ENCODE results near the gene SAMD5.

Gene SAMD5

GRCh38 chr6:147508042-147508865 is at the start of gene SAMD5:
SAMD5 (plus strand) TSS chr6:147508690; CDS start chr6:147508929, 239 bp downstream.
- no peaks in the 10 kb centered on the region for H3K4me1 Mint-ChIP-seq
- DNase-seq (ENCODE audit: low spot score in 2 of 2) (no peak), ATAC-seq (replicated peaks; ENCODE audit: extremely low read depth, poor library complexity, severe bottlenecking) (no peak)
- H3K9me3 Mint-ChIP-seq: no peaks in the 10 kb centered on the region
- peak within 1 kb of the TSS; percentile 55 for H3K4me3 Mint-ChIP-seq
- peaks cover 64% of the 10 kb centered on the region for H3K27me3 Mint-ChIP-seq
- H3K27ac Mint-ChIP-seq (ENCODE audit: low read depth): no peak within 1 kb of the TSS
- H3K36me3 Mint-ChIP-seq (ENCODE audit: insufficient read depth): no peaks in the 10 kb centered on the region

GRCh38 chr6:147459780-147460179 is 48.7 kb upstream of the SAMD5 start:
- no peak overlapping the region for H3K4me3 Mint-ChIP-seq
- peaks cover under 1% of the 10 kb centered on the region for H3K36me3 Mint-ChIP-seq (ENCODE audit: insufficient read depth)
- no peak for ATAC-seq (replicated peaks; ENCODE audit: extremely low read depth, poor library complexity, severe bottlenecking)
- H3K4me1 Mint-ChIP-seq: no peaks in the 10 kb centered on the region
- peaks cover 23% of the 10 kb centered on the region for H3K27me3 Mint-ChIP-seq
- no peak for DNase-seq (ENCODE audit: low spot score in 2 of 2)
- H3K27ac Mint-ChIP-seq (ENCODE audit: low read depth): no peak overlapping the region
- no peaks in the 10 kb centered on the region for H3K9me3 Mint-ChIP-seq

- Mint-ChIP-seq H3K4me3 (no peak overlapping the region), H3K27ac (ENCODE audit: low read depth) (no peak overlapping the region), H3K27me3 (peaks cover 31% of the 10 kb centered on the region), H3K4me1 (no peaks in the 10 kb centered on the region), H3K9me3 (no peaks in the 10 kb centered on the region), H3K36me3 (ENCODE audit: insufficient read depth) (no peaks in the 10 kb centered on the region)
- ATAC-seq (replicated peaks; ENCODE audit: extremely low read depth, poor library complexity, severe bottlenecking) (no peak), DNase-seq (ENCODE audit: low spot score in 2 of 2) (no peak)
Observed at GRCh38 chr6:147463651-147464050, 44.8 kb upstream of the SAMD5 start.

- H3K9me3 Mint-ChIP-seq: no peaks in the 10 kb centered on the region
- no peak overlapping the region for H3K27ac Mint-ChIP-seq (ENCODE audit: low read depth)
- no peaks in the 10 kb centered on the region for H3K36me3 Mint-ChIP-seq (ENCODE audit: insufficient read depth)
- H3K4me3 Mint-ChIP-seq: no peak overlapping the region
- peaks cover 31% of the 10 kb centered on the region for H3K27me3 Mint-ChIP-seq
- no peaks in the 10 kb centered on the region for H3K4me1 Mint-ChIP-seq
- no peak for DNase-seq (ENCODE audit: low spot score in 2 of 2)
- ATAC-seq (replicated peaks; ENCODE audit: extremely low read depth, poor library complexity, severe bottlenecking): no peak
Observed at GRCh38 chr6:147467428-147467827, 41.1 kb upstream of the SAMD5 start.

- ATAC-seq (replicated peaks; ENCODE audit: extremely low read depth, poor library complexity, severe bottlenecking): no peak
- no peaks in the 10 kb centered on the region for H3K36me3 Mint-ChIP-seq (ENCODE audit: insufficient read depth)
- no peaks in the 10 kb centered on the region for H3K9me3 Mint-ChIP-seq
- H3K27ac Mint-ChIP-seq (ENCODE audit: low read depth): no peak overlapping the region
- peaks cover 31% of the 10 kb centered on the region for H3K27me3 Mint-ChIP-seq
- no peak for DNase-seq (ENCODE audit: low spot score in 2 of 2)
- no peak overlapping the region for H3K4me3 Mint-ChIP-seq
- H3K4me1 Mint-ChIP-seq: no peaks in the 10 kb centered on the region
Observed at GRCh38 chr6:147467886-147468285, 40.6 kb upstream of the SAMD5 start.

- Mint-ChIP-seq H3K36me3 (ENCODE audit: insufficient read depth) (no peaks in the 10 kb centered on the region), H3K4me3 (no peak overlapping the region), H3K4me1 (no peaks in the 10 kb centered on the region), H3K27me3 (peaks cover 36% of the 10 kb centered on the region), H3K9me3 (no peaks in the 10 kb centered on the region), H3K27ac (ENCODE audit: low read depth) (no peak overlapping the region)
- ATAC-seq (replicated peaks; ENCODE audit: extremely low read depth, poor library complexity, severe bottlenecking): no peak
- DNase-seq (ENCODE audit: low spot score in 2 of 2): no peak
Observed at GRCh38 chr6:147468634-147469033, 39.9 kb upstream of the SAMD5 start.

- no peak for DNase-seq (ENCODE audit: low spot score in 2 of 2)
- ATAC-seq (replicated peaks; ENCODE audit: extremely low read depth, poor library complexity, severe bottlenecking): no peak
- no peaks in the 10 kb centered on the region for H3K36me3 Mint-ChIP-seq (ENCODE audit: insufficient read depth)
- H3K4me1 Mint-ChIP-seq: no peaks in the 10 kb centered on the region
- H3K27ac Mint-ChIP-seq (ENCODE audit: low read depth): no peak overlapping the region
- peaks cover 10% of the 10 kb centered on the region for H3K9me3 Mint-ChIP-seq
- H3K27me3 Mint-ChIP-seq: no peaks in the 10 kb centered on the region
- H3K4me3 Mint-ChIP-seq: no peak overlapping the region
Observed at GRCh38 chr6:147479857-147480256, 28.6 kb upstream of the SAMD5 start.

- no peak overlapping the region for H3K4me3 Mint-ChIP-seq
- no peaks in the 10 kb centered on the region for H3K4me1 Mint-ChIP-seq
- H3K27ac Mint-ChIP-seq (ENCODE audit: low read depth): no peak overlapping the region
- H3K27me3 Mint-ChIP-seq: peaks cover 16% of the 10 kb centered on the region
- H3K9me3 Mint-ChIP-seq: peaks cover 4% of the 10 kb centered on the region
- no peak for ATAC-seq (replicated peaks; ENCODE audit: extremely low read depth, poor library complexity, severe bottlenecking)
- no peak for DNase-seq (ENCODE audit: low spot score in 2 of 2)
- H3K36me3 Mint-ChIP-seq (ENCODE audit: insufficient read depth): no peaks in the 10 kb centered on the region
Observed at GRCh38 chr6:147486683-147487082, 21.8 kb upstream of the SAMD5 start.

- Mint-ChIP-seq H3K27me3 (peaks cover 40% of the 10 kb centered on the region), H3K9me3 (no peaks in the 10 kb centered on the region), H3K4me1 (no peaks in the 10 kb centered on the region), H3K36me3 (ENCODE audit: insufficient read depth) (no peaks in the 10 kb centered on the region), H3K27ac (ENCODE audit: low read depth) (no peak overlapping the region), H3K4me3 (no peak overlapping the region)
- DNase-seq (ENCODE audit: low spot score in 2 of 2) (no peak), ATAC-seq (replicated peaks; ENCODE audit: extremely low read depth, poor library complexity, severe bottlenecking) (no peak)
Observed at GRCh38 chr6:147497472-147497871, 11.0 kb upstream of the SAMD5 start.

- no peak for DNase-seq (ENCODE audit: low spot score in 2 of 2)
- Mint-ChIP-seq H3K36me3 (ENCODE audit: insufficient read depth) (no peaks in the 10 kb centered on the region), H3K4me1 (no peaks in the 10 kb centered on the region), H3K27ac (ENCODE audit: low read depth) (no peak overlapping the region), H3K9me3 (no peaks in the 10 kb centered on the region), H3K4me3 (no peak overlapping the region), H3K27me3 (peaks cover 85% of the 10 kb centered on the region)
- ATAC-seq (replicated peaks; ENCODE audit: extremely low read depth, poor library complexity, severe bottlenecking): no peak
Observed at GRCh38 chr6:147503587-147503986, 4.9 kb upstream of the SAMD5 start.

GRCh38 chr6:147504848-147505247 is 3.6 kb upstream of the SAMD5 start:
- H3K36me3 Mint-ChIP-seq (ENCODE audit: insufficient read depth): no peaks in the 10 kb centered on the region
- H3K4me1 Mint-ChIP-seq: no peaks in the 10 kb centered on the region
- H3K27me3 Mint-ChIP-seq: peaks cover 80% of the 10 kb centered on the region

GRCh38 chr6:147506704-147507114 is 1.8 kb upstream of the SAMD5 start:
- H3K9me3 Mint-ChIP-seq: no peaks in the 10 kb centered on the region
- H3K27ac Mint-ChIP-seq (ENCODE audit: low read depth): no peak overlapping the region
- no peak for ATAC-seq (replicated peaks; ENCODE audit: extremely low read depth, poor library complexity, severe bottlenecking)
- no peaks in the 10 kb centered on the region for H3K36me3 Mint-ChIP-seq (ENCODE audit: insufficient read depth)
- no peak for DNase-seq (ENCODE audit: low spot score in 2 of 2)
- H3K27me3 Mint-ChIP-seq: peaks cover 77% of the 10 kb centered on the region
- H3K4me3 Mint-ChIP-seq: peak overlapping the region; percentile 52
- no peaks in the 10 kb centered on the region for H3K4me1 Mint-ChIP-seq

More at GRCh38 chr6:147504848-147505247, 3.6 kb upstream of the SAMD5 start:
- no peaks in the 10 kb centered on the region for H3K9me3 Mint-ChIP-seq
- no peak overlapping the region for H3K4me3 Mint-ChIP-seq
- no peak overlapping the region for H3K27ac Mint-ChIP-seq (ENCODE audit: low read depth)
- ATAC-seq (replicated peaks; ENCODE audit: extremely low read depth, poor library complexity, severe bottlenecking) (no peak), DNase-seq (ENCODE audit: low spot score in 2 of 2) (no peak)
